Measurements from ENCODE around the gene UCP3.

DNA sequence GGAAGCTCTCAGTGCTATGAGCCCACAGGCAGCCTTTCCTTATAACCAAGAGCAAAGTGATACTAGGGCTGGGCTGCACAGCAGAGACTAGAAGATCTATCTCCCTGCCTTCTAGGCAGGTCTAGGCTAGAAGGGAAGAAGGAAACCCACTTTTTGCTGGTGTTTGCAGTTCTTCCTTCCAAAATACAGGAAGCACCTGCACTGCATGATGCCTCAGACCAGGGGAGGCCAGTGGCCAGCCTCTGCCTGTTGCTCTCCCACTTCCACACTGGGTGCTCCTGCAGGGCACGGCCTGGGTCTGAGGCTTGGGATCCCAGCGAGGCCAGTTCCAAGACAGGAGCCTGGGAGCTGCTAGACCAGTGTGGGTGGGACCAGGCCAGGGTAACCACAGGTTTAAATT lies 6.0 kb upstream of the UCP3 start:
- TF ChIP-seq CTCF (IDR thresholded peaks at IDR 0.05; ENCODE audit: borderline replicate concordance, extremely low read depth, low read length, poor library complexity, severe bottlenecking), result no peak
- TF ChIP-seq EZH2 (IDR thresholded peaks at IDR 0.05; ENCODE audit: borderline replicate concordance, low read depth, low read length, severe bottlenecking), result no peak
